GM12878 (cell line): ENCODE measurements around the gene CENATAC. TPM values are rescaled to one million over a fixed set of nuclear protein-coding genes. Genes with fewer than 3 reads are reported as not detected.
"Not testable (repeated sequence)": the region's sequence is repeated elsewhere in the genome, so short reads cannot be mapped to it uniquely, and the experiment has no call there.

Experiments used
- ATAC-seq: fragments of 200-7000 bp; cut with Tn5 transposase; 3 replicates; pipeline ENCODE4 v1.9.1; 2020; ENCODE audit warnings: mild to moderate bottlenecking, moderate library complexity
- BruUV-seq: library from RNA; stranded (reverse); fragments of 400-500 nt; replicated peaks from 2 replicates; lab custom pipeline; 2021; lab: Mats Ljungman, UMichigan
- CTCF ChIA-PET: fragments of 300-600 bp; sonication (Branson Sonifier 250); formaldehyde crosslinking; extraction: SDS; loops from one replicate; lab custom pipeline; 2021; ENCODE audit warnings: inconsistent platforms; lab: Yijun Ruan, JAX
- POLR2A ChIA-PET: fragments of 350-600 bp; formaldehyde crosslinking; extraction: SDS; loops from one replicate; lab custom pipeline; 2021; ENCODE audit warnings: inconsistent platforms; lab: Charles Lee
- RAD21 ChIA-PET: fragments of 300-600 bp; sonication (Branson Sonifier 250); formaldehyde crosslinking; loops from one replicate; lab custom pipeline; 2023; ENCODE audit warnings: antibody characterized with exemption; ENCODE audit not compliant: unreplicated experiment; lab: Charles Lee
- SMC1A ChIA-PET: fragments of 300-600 bp; sonication (Branson Sonifier 250); formaldehyde crosslinking; loops from one replicate; lab custom pipeline; 2023; ENCODE audit not compliant: unreplicated experiment, uncharacterized antibody; lab: Charles Lee
- DNase-seq: peaks from one replicate; pipeline ENCODE4 v3.0.0-alpha.2; 2011; ENCODE audit warnings: low read depth, low spot score
- FAIRE-seq: peaks from 3 replicates; lab custom pipeline; 2011; peaks lifted over from hg19 to GRCh38; lab: Jason Lieb, UNC
- H2AFZ ChIP-seq: 2 replicates; pipeline ENCODE4 v1.6.0; 2011; ENCODE audit warnings: low read depth, low read length, control low read depth; ENCODE audit not compliant: control insufficient read depth
- H3K27ac ChIP-seq: 2 replicates; pipeline ENCODE4 v1.5.1; 2011; ENCODE audit warnings: control low read depth; ENCODE audit not compliant: control insufficient read depth, insufficient read depth
- H3K27me3 ChIP-seq, 2 experiments: replicated peaks in 1 of 2; 2 replicates each; pipeline versions ENCODE4 v1.6.0 to v1.6.1; 2011; ENCODE audit warnings: low read length in 1 of 2; ENCODE audit not compliant: control insufficient read depth in 2 of 2, insufficient read depth in 2 of 2
- H3K36me3 ChIP-seq, 2 experiments: 2 replicates each; pipeline ENCODE4 v1.5.1; 2011; ENCODE audit warnings: low read length in 1 of 2; ENCODE audit not compliant: control insufficient read depth in 2 of 2, insufficient read depth in 2 of 2
- H3K4me1 ChIP-seq: 2 replicates; pipeline ENCODE4 v1.6.1; 2011; ENCODE audit warnings: mild to moderate bottlenecking, low read length, moderate library complexity, mixed read lengths; ENCODE audit not compliant: control insufficient read depth, insufficient read depth
- H3K4me2 ChIP-seq: 2 replicates; pipeline ENCODE4 v1.6.0; 2011; ENCODE audit warnings: control low read depth; ENCODE audit not compliant: control insufficient read depth, insufficient read depth
- H3K4me3 ChIP-seq: fragments of 200-600 bp; sonication (generic); 2 replicates; pipeline ENCODE4 v1.5.1; 2016
- H3K79me2 ChIP-seq: 2 replicates; pipeline ENCODE4 v1.6.0; 2011; ENCODE audit warnings: low read length; ENCODE audit not compliant: control insufficient read depth, insufficient read depth
- H3K9ac ChIP-seq: 2 replicates; pipeline ENCODE4 v1.8.0; 2011; ENCODE audit warnings: low read length, control low read depth, mixed read lengths; ENCODE audit not compliant: control insufficient read depth, insufficient read depth
- H3K9me3 ChIP-seq: replicated peaks from 3 replicates; pipeline ENCODE4 v1.5.1; 2011; ENCODE audit warnings: mild to moderate bottlenecking, low read length; ENCODE audit not compliant: control insufficient read depth, insufficient read depth
- H4K20me1 ChIP-seq: 2 replicates; pipeline ENCODE4 v1.6.0; 2011; ENCODE audit not compliant: control insufficient read depth, insufficient read depth
- MEF2A ChIP-seq: IDR thresholded peaks from 2 replicates; pipeline ENCODE4 v1.6.1; 2011; ENCODE audit warnings: low read depth, mild to moderate bottlenecking, low read length, moderate library complexity; ENCODE audit not compliant: insufficient read depth
- SPI1 ChIP-seq: IDR thresholded peaks from 2 replicates; pipeline ENCODE4 v1.6.1; 2011; ENCODE audit warnings: low read depth, mild to moderate bottlenecking, low read length, moderate library complexity, borderline replicate concordance; ENCODE audit not compliant: insufficient read depth
- WGBS: methylation state at CpG from one replicate; pipeline ENCODE4 v1.1.6; 2016; ENCODE audit warnings: low lambda C conversion rate; ENCODE audit not compliant: insufficient replicate concordance, insufficient coverage; ENCODE audit errors: missing lambda C conversion rate; 5-methylcytosine and 5-hydroxymethylcytosine counted together
- in situ Hi-C: fragments of 300-500 bp; cut with MboI; formaldehyde crosslinking; loops from 9 replicates; pipeline ENCODE4 v1.14.3; 2018; ENCODE audit warnings: mixed read lengths
- intact Hi-C: fragments of 100-400 bp; cut with micrococcal nuclease; formaldehyde crosslinking; loops from one replicate; pipeline ENCODE4 v1.14.2; 2022; ENCODE audit not compliant: unreplicated experiment
- polyA plus RNA-seq, 11 experiments: library from polyadenylated mRNA; depleted of rRNA in 4 of 11; unstranded in 6 of 11; stranded (reverse) in 5 of 11; fragments of >200 nt; fragmentation: Nextera tagmentation in 4 of 11; fragmentation: Illumina TruSeq in 1 of 11; extraction: Ambion mirVana in 4 of 11; extraction: Trizol in 1 of 11; gene quantifications; 1 replicate in 1 of 11; 2 replicates in 10 of 11; pipeline versions ENCODE4 v1.2.1 to v1.2.3, GENCODE V29; 2011 to 2016; ENCODE audit warnings: inconsistent platforms in 2 of 11, missing spikeins in 2 of 11, low read depth in 1 of 11
- total RNA-seq, 4 experiments: library from RNA; depleted of rRNA in 3 of 4; stranded (reverse); fragments of >200 nt in 3 of 4; fragmentation: Illumina TruSeq in 1 of 4; extraction: Trizol in 1 of 4; gene quantifications; 2 replicates each; pipeline versions ENCODE4 v1.2.1 to v1.2.3, GENCODE V29; 2013 to 2021

The CENATAC gene
- total and polyA plus RNA-seq, 10 of the 15 experiments (the other 5 are each of a cell fraction or from before 2014, with no cell fraction given), result 4.8 to 37.1 (median 24.1) TPM

GRCh38 chr11:118980191-118980881 is 17.6 kb upstream of the CENATAC start:
- RAD21 ChIA-PET, result no interaction called here
- in situ Hi-C loops, result no loop called here
- no peak overlapping the region for H2AFZ ChIP-seq

GRCh38 chr11:118984337-118984736 is 13.6 kb upstream of the CENATAC start:
- CTCF ChIA-PET, result interaction anchor here (0.6 kb wide), 1 partner anchor 143 kb away, joined by 3 read pairs; no protein-coding TSS in a partner anchor
- RAD21 ChIA-PET, H3K9me3 ChIP-seq, H3K9ac ChIP-seq, H3K79me2 ChIP-seq, H2AFZ ChIP-seq, H3K4me1 ChIP-seq, intact Hi-C loops, SMC1A ChIA-PET, FAIRE-seq, H3K36me3 ChIP-seq, H3K27me3 ChIP-seq, DNase-seq, POLR2A ChIA-PET, H3K4me2 ChIP-seq, H3K27ac ChIP-seq, ATAC-seq, H4K20me1 ChIP-seq, in situ Hi-C loops, H3K4me3 ChIP-seq, BruUV-seq: not testable (repeated sequence)
- 49% methylated on average over 8 of the region's 8 CpGs for WGBS

More at GRCh38 chr11:118980191-118980881, 17.6 kb upstream of the CENATAC start:
- 49% methylated on average over 21 of the region's 21 CpGs for WGBS
- intact Hi-C loops, result no loop called here
- Histone ChIP-seq H3K36me3 (no peaks in the 10 kb centered on the region), H3K4me1 (no peaks in the 10 kb centered on the region), H4K20me1 (no peaks in the 10 kb centered on the region; the same call in 1 of the 2 replicates), H3K4me3 (no peak overlapping the region), H3K9me3 (no peaks in the 10 kb centered on the region), H3K27me3 (no peaks in the 10 kb centered on the region; a peak in 1 of 4 replicates), H3K27ac (no peak overlapping the region), H3K9ac (no peak overlapping the region), H3K4me2 (no peak overlapping the region), H3K79me2 (no peaks in the 10 kb centered on the region)
- POLR2A ChIA-PET, result no interaction called here
- DNase-seq (no peak), ATAC-seq (no peak), FAIRE-seq (no peak)
- SMC1A ChIA-PET, result no interaction called here
- CTCF ChIA-PET, result no interaction called here
- TF ChIP-seq SPI1 (peak; percentile 42; the same call in 1 of the 2 replicates), MEF2A (no peak)
- no TSS peak for BruUV-seq
